Measurements from ENCODE around the gene ASXL2.
"Not testable (repeated sequence)": the region's sequence is repeated elsewhere in the genome, so short reads cannot be mapped to it uniquely, and the experiment has no call there.

Gene ASXL2

DNA sequence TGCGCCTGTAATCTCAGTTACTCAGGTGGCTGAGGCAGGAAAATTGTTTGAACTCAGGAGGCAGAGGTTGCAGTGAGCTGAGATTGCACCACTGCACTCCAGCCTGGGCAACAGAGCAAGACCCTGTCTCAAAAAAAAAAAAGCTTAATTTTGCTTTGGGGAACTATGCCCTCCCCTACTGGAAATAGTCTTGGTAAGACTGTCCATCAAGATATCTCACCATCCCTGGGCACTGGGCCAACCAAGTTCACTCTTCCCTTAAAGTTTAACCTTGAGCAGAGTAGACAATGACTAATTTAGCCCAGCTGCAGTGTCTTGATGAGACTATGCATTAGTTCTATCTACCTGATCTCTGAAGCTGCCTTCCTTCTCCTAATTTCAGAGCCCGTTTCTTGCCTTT is 44.7 kb downstream of the ASXL2 start:
- WGBS, 2 experiments (ENCODE audit: insufficient coverage in 2 of 2) = 86 to 100% methylated on average over 1 of the region's 2 CpGs
- Histone ChIP-seq H3K27ac (ENCODE audit: low read depth, low read length, severe bottlenecking) (no peak overlapping the region), H3K36me3 (ENCODE audit: control insufficient read depth, insufficient read depth, low read length) (peaks cover 23% of the 10 kb centered on the region)

DNA sequence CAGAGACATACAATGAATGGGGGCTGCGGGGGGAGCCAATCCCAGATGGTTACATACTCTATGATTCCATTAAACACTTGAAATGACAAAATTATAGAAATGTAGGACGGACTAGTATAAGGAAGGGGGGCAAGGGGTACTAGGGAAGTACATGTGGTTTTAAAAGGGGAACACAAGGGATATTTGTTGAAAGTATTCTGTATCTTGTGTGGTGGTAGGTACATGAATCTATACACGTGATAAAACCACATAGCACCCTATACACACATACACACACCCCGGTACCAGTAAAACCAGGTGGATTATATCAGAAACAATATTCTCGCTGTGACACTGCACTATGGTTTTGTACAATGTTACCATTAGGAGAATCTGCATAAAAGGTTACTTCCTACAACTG is 45.4 kb downstream of the ASXL2 start:
- Histone ChIP-seq H3K36me3 (ENCODE audit: control insufficient read depth, insufficient read depth, low read length) (peaks cover 20% of the 10 kb centered on the region), H3K27ac (ENCODE audit: low read depth, low read length, severe bottlenecking) (no peak overlapping the region), H3K4me1 (ENCODE audit: control insufficient read depth, insufficient read depth, low read length, poor library complexity, severe bottlenecking) (no peaks in the 10 kb centered on the region), H3K4me3 (ENCODE audit: extremely low read depth, insufficient read depth, low read length, poor library complexity, severe bottlenecking) (no peak overlapping the region), H3K9me3 (ENCODE audit: control insufficient read depth, low read length) (peaks cover 8% of the 10 kb centered on the region)
- WGBS, 2 experiments (ENCODE audit: insufficient coverage in 2 of 2) = 83 to 100% methylated on average over 1 to 2 of the region's 5 CpGs

More for the DNA sequence above, 44.7 kb downstream of the ASXL2 start:
- no peaks in the 10 kb centered on the region for H3K4me1 ChIP-seq (ENCODE audit: control insufficient read depth, insufficient read depth, low read length, poor library complexity, severe bottlenecking)
- H3K4me3 ChIP-seq (ENCODE audit: extremely low read depth, insufficient read depth, low read length, poor library complexity, severe bottlenecking) = no peak overlapping the region
- H3K9me3 ChIP-seq (ENCODE audit: control insufficient read depth, low read length) = peaks cover 8% of the 10 kb centered on the region

DNA sequence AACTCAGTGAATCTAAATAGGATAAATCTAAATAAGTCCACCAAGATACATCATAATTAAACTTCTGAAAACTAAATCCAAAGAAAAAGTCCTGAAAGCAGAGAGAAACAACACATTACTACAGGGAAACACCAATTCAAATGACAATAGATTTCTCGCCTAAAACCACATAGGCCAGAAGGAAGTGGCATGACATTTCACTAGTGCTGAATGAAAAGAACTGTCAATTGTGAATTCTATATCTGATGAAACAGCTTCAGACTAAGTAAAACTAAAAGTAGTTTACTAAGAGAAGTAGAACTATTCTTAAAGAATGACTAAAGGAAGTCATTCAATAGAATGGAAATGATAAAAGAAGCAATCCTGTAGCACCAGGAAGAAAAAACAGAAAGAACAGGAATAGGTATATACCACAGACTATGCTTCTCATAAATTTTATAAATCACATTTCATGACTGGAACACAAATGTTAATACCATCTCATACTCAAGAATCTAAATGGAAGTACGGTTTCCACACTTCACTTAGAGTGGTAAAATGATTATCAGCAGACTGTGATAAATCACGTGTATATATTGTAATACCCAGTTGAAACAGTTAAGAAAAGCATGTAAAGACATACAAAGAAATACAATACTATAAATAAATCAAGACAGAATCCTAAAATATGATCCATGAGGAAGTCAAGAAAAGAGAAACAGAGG is 46.4 kb downstream of the ASXL2 start:
- H3K9me3 ChIP-seq (ENCODE audit: control insufficient read depth, low read length) = peaks cover 8% of the 10 kb centered on the region
- no peak overlapping the region for H3K4me3 ChIP-seq (ENCODE audit: extremely low read depth, insufficient read depth, low read length, poor library complexity, severe bottlenecking)
- no peak overlapping the region for H3K27ac ChIP-seq (ENCODE audit: low read depth, low read length, severe bottlenecking)
- peaks cover 16% of the 10 kb centered on the region for H3K36me3 ChIP-seq (ENCODE audit: control insufficient read depth, insufficient read depth, low read length)
- H3K4me1 ChIP-seq (ENCODE audit: control insufficient read depth, insufficient read depth, low read length, poor library complexity, severe bottlenecking) = no peaks in the 10 kb centered on the region
- no CpG with 5 or more reads among the region's 3 CpGs for WGBS, 2 experiments (ENCODE audit: insufficient coverage in 2 of 2)

DNA sequence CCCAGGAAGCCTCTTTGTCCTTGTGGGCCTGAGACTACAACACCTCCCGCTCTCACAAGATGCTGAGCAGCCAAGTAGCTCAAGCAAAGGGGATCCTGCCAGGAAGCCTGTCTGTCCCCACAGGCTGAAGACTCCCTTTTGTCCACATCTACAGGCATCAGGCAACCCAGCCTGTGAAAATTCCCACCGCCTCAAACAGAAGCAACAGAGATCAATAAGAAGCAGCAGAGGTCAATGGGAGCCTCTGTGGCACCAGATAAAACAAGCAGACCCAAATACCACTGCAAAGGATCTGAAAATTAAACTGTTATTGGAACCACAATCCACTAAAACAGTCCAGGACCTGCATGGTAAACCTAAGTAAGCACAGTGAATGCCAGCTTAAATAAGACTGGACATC is 48.5 kb downstream of the ASXL2 start:
- WGBS, 2 experiments (ENCODE audit: insufficient coverage in 2 of 2) = 100% methylated on average over 1 of the region's 2 CpGs
- H3K9me3 ChIP-seq (ENCODE audit: control insufficient read depth, low read length) = peaks cover 8% of the 10 kb centered on the region
- no peak overlapping the region for H3K27ac ChIP-seq (ENCODE audit: low read depth, low read length, severe bottlenecking)
- H3K4me3 ChIP-seq (ENCODE audit: extremely low read depth, insufficient read depth, low read length, poor library complexity, severe bottlenecking) = no peak overlapping the region
- no peaks in the 10 kb centered on the region for H3K4me1 ChIP-seq (ENCODE audit: control insufficient read depth, insufficient read depth, low read length, poor library complexity, severe bottlenecking)
- peaks cover 16% of the 10 kb centered on the region for H3K36me3 ChIP-seq (ENCODE audit: control insufficient read depth, insufficient read depth, low read length)

DNA sequence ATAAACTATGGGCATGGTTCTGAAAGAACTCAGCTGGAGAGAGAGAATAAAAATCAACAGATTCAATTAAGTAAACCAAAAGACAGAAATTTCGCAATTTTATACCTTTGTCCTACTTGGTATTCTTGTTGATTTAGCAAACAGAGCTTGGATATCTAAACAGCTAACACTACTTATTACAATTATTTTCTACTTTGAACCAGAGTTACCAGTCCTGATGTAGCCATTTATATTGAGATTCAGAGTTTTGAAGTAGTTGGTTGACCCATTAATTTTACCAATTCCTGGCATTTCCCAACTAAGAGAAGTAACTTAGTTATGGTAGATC is 48.9 kb downstream of the ASXL2 start:
- no peak overlapping the region for H3K27ac ChIP-seq (ENCODE audit: low read depth, low read length, severe bottlenecking)
- H3K4me3 ChIP-seq (ENCODE audit: extremely low read depth, insufficient read depth, low read length, poor library complexity, severe bottlenecking) = no peak overlapping the region
- peaks cover 8% of the 10 kb centered on the region for H3K9me3 ChIP-seq (ENCODE audit: control insufficient read depth, low read length)
- no peaks in the 10 kb centered on the region for H3K4me1 ChIP-seq (ENCODE audit: control insufficient read depth, insufficient read depth, low read length, poor library complexity, severe bottlenecking)
- no CpG with 5 or more reads among the region's 1 CpG for WGBS, 2 experiments (ENCODE audit: insufficient coverage in 2 of 2)
- peaks cover 12% of the 10 kb centered on the region for H3K36me3 ChIP-seq (ENCODE audit: control insufficient read depth, insufficient read depth, low read length)

DNA sequence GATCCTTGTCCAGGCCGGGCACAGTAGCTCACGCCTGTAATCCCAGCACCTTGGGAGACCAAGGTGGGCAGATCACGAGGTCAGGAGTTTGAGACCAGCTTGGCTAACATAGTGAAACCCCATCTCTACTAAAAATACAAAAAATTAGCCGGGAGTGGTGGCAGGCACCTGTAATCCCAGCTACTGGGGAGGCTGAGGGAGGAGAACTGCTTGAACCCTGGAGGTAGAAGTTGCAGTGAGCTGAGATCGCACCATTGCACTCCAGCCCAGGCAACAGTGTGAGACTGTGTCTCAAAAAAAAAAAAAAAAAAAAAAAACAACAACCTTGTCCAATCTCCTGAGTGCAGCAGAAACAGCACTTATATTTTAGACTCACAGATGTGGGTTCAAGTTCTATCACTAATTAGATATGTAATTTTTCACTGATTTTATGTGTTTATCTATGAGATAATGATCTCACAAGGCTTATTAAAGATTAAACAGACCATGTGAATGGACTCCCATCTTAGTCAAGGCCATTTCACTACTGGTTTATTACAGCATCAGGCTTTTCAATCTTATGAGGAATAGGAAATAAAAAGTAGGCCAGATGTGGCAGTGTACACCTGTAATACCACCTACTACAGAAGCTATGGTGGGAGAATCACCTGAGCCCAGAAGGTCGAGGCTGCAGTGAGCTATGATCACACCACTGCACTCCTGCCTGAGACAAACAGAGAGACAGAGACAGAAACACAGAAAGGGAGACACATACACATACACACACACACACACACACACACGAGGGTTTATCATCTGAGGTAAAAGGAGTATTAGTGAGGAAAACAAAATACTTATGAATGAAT is 49.5 kb downstream of the ASXL2 start:
- not testable (repeated sequence) for H3K4me3 ChIP-seq (ENCODE audit: extremely low read depth, insufficient read depth, low read length, poor library complexity, severe bottlenecking); H3K4me1 ChIP-seq (ENCODE audit: control insufficient read depth, insufficient read depth, low read length, poor library complexity, severe bottlenecking)
- WGBS, 2 experiments (ENCODE audit: insufficient coverage in 2 of 2) = 94% methylated on average over 3 of the region's 7 CpGs; no CpG with 5 or more reads in 1 of the 2 experiments

DNA sequence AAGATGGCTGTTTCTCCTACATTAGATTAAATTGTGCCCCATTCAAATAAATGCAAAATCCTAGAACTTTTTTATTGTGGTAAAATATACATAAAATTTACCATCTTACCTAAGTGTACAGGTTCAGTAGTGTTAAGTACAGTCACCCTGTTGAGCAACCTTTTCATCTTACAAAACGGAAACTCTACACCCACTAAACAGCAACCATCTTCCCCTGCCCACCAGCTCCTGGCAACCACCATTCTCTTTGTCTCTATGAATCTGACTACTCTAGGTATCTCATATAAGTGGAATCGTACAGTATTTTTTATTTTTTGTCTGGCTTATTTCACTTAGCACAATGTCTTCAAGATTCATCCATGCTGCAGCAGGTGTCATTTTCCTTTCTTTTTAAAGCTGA is 53.0 kb downstream of the ASXL2 start:
- Histone ChIP-seq H3K27ac (ENCODE audit: low read depth, low read length, severe bottlenecking) (no peak overlapping the region), H3K4me1 (ENCODE audit: control insufficient read depth, insufficient read depth, low read length, poor library complexity, severe bottlenecking) (no peaks in the 10 kb centered on the region), H3K4me3 (ENCODE audit: extremely low read depth, insufficient read depth, low read length, poor library complexity, severe bottlenecking) (no peak overlapping the region), H3K36me3 (ENCODE audit: control insufficient read depth, insufficient read depth, low read length) (no peaks in the 10 kb centered on the region), H3K9me3 (ENCODE audit: control insufficient read depth, low read length) (no peaks in the 10 kb centered on the region)
- WGBS, 2 experiments (ENCODE audit: insufficient coverage in 2 of 2) = 100% methylated on average over 1 of the region's 2 CpGs; no CpG with 5 or more reads in 1 of the 2 experiments

More for the DNA sequence above, 49.5 kb downstream of the ASXL2 start:
- not testable (repeated sequence) for H3K9me3 ChIP-seq (ENCODE audit: control insufficient read depth, low read length); H3K27ac ChIP-seq (ENCODE audit: low read depth, low read length, severe bottlenecking); H3K36me3 ChIP-seq (ENCODE audit: control insufficient read depth, insufficient read depth, low read length)

DNA sequence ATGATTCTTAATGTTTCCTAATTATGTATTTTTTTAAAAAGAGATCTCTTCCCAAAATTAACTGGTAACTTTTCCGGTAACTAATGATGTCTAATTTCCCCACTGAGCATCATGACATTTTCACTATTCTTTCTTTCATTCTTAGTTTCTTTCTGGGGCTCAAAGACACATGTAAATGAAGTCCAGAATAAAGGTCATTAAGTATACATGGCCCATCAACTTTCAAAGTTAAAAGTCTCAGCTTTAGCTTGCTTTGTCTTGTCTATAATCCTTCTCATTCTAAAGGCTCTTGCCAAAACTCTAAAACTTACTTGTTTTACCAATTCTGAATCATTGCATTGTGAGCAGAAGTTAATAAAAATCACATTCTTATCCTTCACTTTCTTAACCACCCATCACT is 53.6 kb downstream of the ASXL2 start:
- no peak overlapping the region for H3K4me3 ChIP-seq (ENCODE audit: extremely low read depth, insufficient read depth, low read length, poor library complexity, severe bottlenecking)
- 100% methylated on average over 1 of the region's 1 CpG; no CpG with 5 or more reads in 1 of the 2 experiments for WGBS, 2 experiments (ENCODE audit: insufficient coverage in 2 of 2)
- H3K4me1 ChIP-seq (ENCODE audit: control insufficient read depth, insufficient read depth, low read length, poor library complexity, severe bottlenecking) = no peaks in the 10 kb centered on the region
- H3K9me3 ChIP-seq (ENCODE audit: control insufficient read depth, low read length) = no peaks in the 10 kb centered on the region
- no peaks in the 10 kb centered on the region for H3K36me3 ChIP-seq (ENCODE audit: control insufficient read depth, insufficient read depth, low read length)
- H3K27ac ChIP-seq (ENCODE audit: low read depth, low read length, severe bottlenecking) = no peak overlapping the region

DNA sequence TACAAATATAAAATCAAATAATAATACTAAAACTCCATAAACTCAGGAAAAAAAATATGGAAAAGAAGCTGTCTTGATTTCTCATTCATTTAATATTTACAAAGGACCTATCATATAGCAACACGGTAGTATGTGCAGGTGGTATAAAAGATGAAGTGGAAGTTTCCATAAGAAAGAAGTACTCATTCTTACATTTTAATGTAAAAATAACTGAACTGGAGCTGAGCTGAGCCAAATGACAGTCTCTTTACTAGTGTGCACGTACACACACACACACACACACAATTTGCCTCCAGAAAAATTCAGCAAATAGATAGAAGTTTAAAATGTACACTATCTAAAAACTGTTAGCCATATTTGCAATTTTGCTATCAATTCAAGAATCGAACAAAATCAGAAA is 54.1 kb downstream of the ASXL2 start:
- H3K4me1 ChIP-seq (ENCODE audit: control insufficient read depth, insufficient read depth, low read length, poor library complexity, severe bottlenecking) = no peaks in the 10 kb centered on the region
- no peaks in the 10 kb centered on the region for H3K9me3 ChIP-seq (ENCODE audit: control insufficient read depth, low read length)
- 86% methylated on average over 1 of the region's 3 CpGs; no CpG with 5 or more reads in 1 of the 2 experiments for WGBS, 2 experiments (ENCODE audit: insufficient coverage in 2 of 2)
- H3K27ac ChIP-seq (ENCODE audit: low read depth, low read length, severe bottlenecking) = no peak overlapping the region
- no peak overlapping the region for H3K4me3 ChIP-seq (ENCODE audit: extremely low read depth, insufficient read depth, low read length, poor library complexity, severe bottlenecking)
- H3K36me3 ChIP-seq (ENCODE audit: control insufficient read depth, insufficient read depth, low read length) = no peaks in the 10 kb centered on the region

DNA sequence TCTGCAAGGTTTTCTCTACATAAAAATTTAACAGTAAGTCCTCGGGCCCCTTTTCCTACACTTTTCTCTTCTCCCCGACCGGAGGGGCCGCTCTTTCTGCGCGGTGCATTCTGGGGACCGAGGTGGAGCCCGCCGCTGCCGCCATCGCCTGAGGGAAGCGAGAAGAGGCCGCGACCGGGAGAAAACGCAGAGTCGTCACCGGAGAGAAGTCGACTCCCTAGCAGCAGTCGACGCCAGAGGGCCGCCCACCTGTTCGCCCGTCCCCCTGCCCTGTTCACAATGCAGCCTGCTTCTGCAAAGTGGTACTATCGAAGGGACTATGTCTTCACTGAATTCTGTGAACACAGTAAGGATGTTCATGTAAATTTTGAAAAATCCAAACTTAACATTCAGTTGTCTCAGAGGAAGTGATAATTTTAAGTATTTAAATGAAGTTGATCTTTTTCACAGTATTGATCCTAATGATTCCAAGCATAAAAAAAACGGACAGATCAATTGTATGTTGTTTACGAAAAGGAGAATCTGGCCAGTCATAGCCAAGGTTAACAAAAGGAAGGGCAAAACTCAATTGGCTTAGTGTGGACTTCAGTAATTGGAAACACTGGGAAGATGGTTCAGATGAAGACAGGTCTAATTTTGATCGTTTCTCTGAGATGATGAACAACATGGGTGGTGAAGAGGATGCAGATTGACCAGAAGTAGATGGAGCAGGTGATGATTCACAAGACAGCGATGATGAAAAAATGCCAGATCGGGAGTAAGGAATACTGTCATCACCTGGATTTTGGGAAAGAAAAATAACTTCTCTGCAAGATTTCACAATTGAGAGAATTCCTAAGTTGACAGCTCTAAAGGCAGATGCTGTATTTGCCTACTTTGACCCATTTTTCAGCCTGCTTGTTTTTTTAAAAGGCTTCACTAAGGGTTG is 55.8 kb downstream of the ASXL2 start:
- no peaks in the 10 kb centered on the region for H3K4me1 ChIP-seq (ENCODE audit: control insufficient read depth, insufficient read depth, low read length, poor library complexity, severe bottlenecking)
- H3K36me3 ChIP-seq (ENCODE audit: control insufficient read depth, insufficient read depth, low read length) = no peaks in the 10 kb centered on the region
- no peak overlapping the region for H3K27ac ChIP-seq (ENCODE audit: low read depth, low read length, severe bottlenecking)
- 94 to 96% methylated on average over 28 of the region's 30 CpGs for WGBS, 2 experiments (ENCODE audit: insufficient coverage in 2 of 2)
- H3K4me3 ChIP-seq (ENCODE audit: extremely low read depth, insufficient read depth, low read length, poor library complexity, severe bottlenecking) = no peak overlapping the region
- H3K9me3 ChIP-seq (ENCODE audit: control insufficient read depth, low read length) = no peaks in the 10 kb centered on the region

Measured in mesodermal cell (in vitro differentiated cells).